ENCODE measurements around the gene FBXO27.
"Not testable (repeated sequence)": the region's sequence is repeated elsewhere in the genome, so short reads cannot be mapped to it uniquely, and the experiment has no call there.

Gene FBXO27

DNA sequence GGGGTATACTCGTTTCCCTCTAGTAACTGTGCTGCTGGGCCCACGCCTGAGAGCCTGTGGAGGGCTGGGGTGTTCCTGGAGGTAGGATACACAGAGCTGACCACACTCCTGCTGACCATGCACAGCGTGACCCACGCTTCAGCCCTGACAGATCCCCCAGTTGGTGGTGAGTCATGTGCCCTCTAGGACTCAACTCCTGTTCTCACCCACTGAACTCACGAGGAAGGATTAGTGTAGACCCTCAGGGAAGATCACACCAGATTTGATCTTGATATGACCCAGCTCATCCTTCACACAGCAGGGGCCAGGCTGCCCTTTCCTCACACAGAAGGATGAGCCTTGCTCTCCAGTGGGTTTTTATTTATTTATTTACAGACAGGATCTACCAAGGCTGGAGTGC lies 38.5 kb upstream of the FBXO27 start:
- TF ChIP-seq CTCF (conservative IDR thresholded peaks at IDR 0.05; ENCODE audit: control insufficient read depth, insufficient read depth, low read depth, low read length): no peak
- H3K4me3 ChIP-seq (ENCODE audit: control insufficient read depth, low read depth, low read length): no peak overlapping the region
- DNase-seq (ENCODE audit: low read depth): peak; percentile 25

- H3K4me3 ChIP-seq (ENCODE audit: control insufficient read depth, low read depth, low read length); DNase-seq (ENCODE audit: low read depth): not testable (repeated sequence)
Observed at GRCh38 chr19:39068259-39068658, 35.9 kb upstream of the FBXO27 start.

DNA sequence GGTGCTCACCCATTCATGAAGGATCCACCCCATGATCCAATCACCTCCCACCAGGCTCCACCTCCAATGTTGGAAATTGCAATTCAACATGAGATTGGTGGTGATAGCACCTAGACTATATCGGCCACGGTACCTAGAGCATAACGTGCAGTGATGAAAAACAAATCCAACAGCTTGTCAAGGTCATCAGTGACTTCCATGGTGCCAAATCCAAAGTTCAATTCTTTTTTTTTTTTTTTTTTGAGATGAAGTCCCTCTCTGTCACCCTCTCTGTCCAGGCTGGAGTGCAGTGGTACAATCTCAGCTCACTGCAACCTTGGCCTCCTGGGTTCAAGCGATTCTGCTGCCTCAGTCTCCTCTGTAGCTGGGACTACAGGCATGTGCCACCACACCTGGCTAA lies 34.8 kb upstream of the FBXO27 start:
- no peak overlapping the region for H3K4me3 ChIP-seq (ENCODE audit: control insufficient read depth, low read depth, low read length)
- DNase-seq (ENCODE audit: low read depth): no peak
- no peak for TF ChIP-seq CTCF (conservative IDR thresholded peaks at IDR 0.05; ENCODE audit: control insufficient read depth, insufficient read depth, low read depth, low read length)

DNA sequence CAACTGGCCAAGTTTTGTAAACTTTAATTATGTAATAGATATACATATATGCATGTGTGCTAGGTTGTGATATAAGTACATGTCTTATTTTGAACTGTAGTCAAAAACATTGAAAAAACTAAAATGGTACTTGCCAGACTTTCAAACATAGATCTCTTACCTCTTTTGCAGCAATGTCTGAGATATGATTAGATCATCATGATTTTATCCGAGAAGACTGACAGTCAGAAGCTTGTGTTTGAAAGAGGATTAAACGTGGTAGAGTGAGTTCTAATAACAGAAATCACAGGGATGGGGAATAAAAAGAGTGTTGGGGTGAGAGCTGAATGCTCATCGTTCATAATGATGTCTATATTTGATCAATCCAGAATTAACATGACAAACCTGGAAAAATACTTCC lies 33.6 kb upstream of the FBXO27 start:
- DNase-seq (ENCODE audit: low read depth): no peak
- H3K4me3 ChIP-seq (ENCODE audit: control insufficient read depth, low read depth, low read length): no peak overlapping the region
- TF ChIP-seq CTCF (conservative IDR thresholded peaks at IDR 0.05; ENCODE audit: control insufficient read depth, insufficient read depth, low read depth, low read length): no peak

DNA sequence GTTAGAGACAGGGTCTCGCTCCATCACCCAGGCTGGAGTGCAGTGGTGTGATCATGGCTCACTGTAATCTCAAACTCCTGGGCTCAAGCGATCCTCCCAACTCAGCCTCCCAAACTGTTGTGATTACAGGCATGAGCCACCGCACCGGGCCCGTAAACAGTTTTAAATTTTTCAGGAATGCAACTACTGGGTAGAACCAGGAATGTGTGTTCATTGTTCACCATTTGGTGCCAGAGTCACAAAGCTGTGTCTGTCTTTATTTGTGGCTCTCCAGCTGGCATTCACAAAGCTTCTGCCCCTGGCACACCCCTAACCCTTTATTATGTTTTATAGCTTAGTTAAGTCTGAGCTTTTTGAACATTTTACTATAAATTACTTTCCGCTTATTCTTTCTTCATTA lies 32.1 kb upstream of the FBXO27 start:
- TF ChIP-seq CTCF (conservative IDR thresholded peaks at IDR 0.05; ENCODE audit: control insufficient read depth, insufficient read depth, low read depth, low read length): no peak
- H3K4me3 ChIP-seq (ENCODE audit: control insufficient read depth, low read depth, low read length): no peak overlapping the region
- DNase-seq (ENCODE audit: low read depth): no peak

GRCh38 chr19:39060171-39060570 lies 27.8 kb upstream of the FBXO27 start:
- no peak overlapping the region for H3K4me3 ChIP-seq (ENCODE audit: control insufficient read depth, low read depth, low read length)
- DNase-seq (ENCODE audit: low read depth): no peak
- TF ChIP-seq CTCF (conservative IDR thresholded peaks at IDR 0.05; ENCODE audit: control insufficient read depth, insufficient read depth, low read depth, low read length): no peak

GRCh38 chr19:39059302-39059701 lies 27.0 kb upstream of the FBXO27 start:
- H3K4me3 ChIP-seq (ENCODE audit: control insufficient read depth, low read depth, low read length): no peak overlapping the region
- no peak for DNase-seq (ENCODE audit: low read depth)
- no peak for TF ChIP-seq CTCF (conservative IDR thresholded peaks at IDR 0.05; ENCODE audit: control insufficient read depth, insufficient read depth, low read depth, low read length)
